Fibroblast of peridontal ligament (primary cell): Measurements from ENCODE around the gene KIF26B.

Source experiments
- DNase-seq: peaks from one replicate; pipeline ENCODE4 v3.0.0-alpha.2; 2010; ENCODE audit errors: extremely low read depth

Gene KIF26B

DNA sequence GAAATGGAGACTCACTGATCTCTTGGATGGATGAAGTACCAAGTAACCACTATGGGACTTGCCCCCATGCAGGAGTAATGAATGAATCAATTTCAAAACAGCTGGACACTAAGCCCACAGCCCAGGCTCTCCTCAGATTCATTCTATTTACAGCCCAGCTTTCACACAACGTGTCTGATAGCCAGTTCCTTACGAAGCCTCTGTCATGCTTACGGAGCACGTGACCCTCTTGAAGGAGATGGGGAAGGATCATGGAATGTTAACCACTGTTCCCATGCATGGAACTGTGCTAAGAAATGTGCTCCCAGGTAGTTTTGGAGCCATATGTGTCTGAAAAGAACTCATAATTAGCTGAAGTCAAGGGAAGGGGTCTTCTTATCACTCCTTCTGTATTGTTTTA is 124.1 kb downstream of the KIF26B start:
- no peak for DNase-seq

DNA sequence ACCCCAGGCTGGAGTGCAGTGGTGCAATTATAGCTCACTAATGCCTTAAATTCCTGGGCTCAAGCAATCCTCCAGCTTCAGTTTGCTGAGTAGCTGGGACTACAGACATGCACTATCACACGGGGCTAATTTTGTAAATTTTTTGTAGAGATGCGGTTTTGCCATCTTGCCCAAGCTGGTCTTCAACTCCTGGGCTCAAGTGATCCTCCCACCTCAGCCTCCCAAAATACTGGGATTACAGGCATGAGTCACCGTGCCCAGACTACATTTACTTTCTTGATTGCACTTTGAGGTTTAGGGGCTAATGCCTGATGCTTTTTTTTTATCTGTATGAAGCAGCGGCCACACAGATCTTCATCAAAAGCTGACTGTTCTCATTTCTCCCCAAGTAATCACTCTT is 124.6 kb downstream of the KIF26B start:
- peak; percentile 40 for DNase-seq

DNA sequence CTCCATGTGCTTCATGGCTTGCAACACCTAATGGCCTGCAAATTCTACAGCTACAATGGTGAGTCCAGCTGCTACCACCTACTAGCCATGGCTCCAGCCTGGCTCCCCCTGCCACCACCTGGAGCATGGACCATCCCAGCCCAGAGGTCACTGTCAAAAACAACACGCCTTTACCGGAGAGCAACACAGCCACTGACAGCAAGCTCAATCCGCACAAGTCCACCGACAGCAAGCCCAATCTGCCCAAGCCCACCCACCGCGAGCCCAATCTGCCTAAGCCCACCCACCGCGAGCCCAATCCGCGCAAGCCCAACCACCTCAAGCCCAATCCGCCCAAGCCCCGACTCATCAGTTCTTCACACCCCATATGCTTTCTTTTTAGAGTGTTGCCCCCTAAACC is 128.2 kb downstream of the KIF26B start:
- no peak for DNase-seq

DNA sequence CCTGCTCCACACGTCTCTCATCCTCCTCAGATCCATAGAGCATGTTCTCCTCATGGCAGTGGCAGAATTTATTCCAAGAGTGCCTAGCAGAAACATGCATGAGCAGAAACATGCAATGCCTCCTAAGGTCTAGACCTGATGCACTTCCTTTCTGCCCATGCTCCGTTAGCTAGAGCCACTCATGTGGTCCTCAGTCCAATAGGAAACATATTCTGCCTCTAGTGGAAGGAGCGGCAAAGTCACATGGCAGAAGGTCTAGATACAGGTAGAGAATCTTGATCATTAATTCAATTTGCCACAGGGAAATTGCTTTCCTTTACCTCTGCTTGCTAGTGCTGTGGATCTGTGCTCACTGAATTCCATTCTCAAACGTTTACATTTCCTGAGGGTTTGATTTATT is 130.4 kb downstream of the KIF26B start:
- no peak for DNase-seq

DNA sequence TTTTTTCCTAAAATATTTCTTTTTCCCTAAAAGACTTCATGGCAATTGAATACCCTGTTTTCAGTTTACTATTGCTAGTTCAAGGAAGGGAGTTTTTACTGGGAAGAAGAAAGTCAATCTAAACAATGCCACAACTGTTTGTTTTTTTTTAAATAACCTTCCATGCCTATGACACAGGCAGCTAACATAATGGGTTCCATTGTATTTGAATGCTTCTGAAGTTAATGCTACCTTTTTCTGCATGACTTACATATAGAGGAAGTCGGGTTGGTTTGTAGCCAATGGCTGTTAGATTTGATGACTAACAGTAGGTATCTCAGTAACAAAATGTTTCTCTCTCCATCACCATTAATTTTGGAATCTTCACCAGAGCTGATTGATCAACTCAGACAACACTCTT is 134.0 kb downstream of the KIF26B start:
- DNase-seq, result no peak

DNA sequence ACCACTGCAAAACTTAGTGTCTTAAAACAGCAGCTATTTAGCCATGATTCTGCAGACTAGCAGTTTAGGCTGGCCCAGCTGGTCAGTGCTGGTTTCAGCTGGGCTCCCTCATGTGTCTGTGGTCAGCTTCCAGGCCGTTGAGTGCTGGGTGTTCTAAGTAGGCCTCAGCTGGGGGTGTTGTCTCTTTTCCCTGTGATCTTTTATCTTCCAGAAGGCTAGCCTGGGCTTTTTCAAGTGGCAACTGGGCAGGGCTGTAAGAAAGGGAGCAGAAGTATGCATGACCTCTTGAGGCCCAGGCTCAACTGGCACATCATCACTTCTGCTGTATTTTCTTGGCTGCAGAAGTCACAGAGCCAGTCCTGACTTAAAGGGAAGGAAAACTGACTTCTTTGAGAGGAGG is 136.1 kb downstream of the KIF26B start:
- peak; percentile 20 for DNase-seq

DNA sequence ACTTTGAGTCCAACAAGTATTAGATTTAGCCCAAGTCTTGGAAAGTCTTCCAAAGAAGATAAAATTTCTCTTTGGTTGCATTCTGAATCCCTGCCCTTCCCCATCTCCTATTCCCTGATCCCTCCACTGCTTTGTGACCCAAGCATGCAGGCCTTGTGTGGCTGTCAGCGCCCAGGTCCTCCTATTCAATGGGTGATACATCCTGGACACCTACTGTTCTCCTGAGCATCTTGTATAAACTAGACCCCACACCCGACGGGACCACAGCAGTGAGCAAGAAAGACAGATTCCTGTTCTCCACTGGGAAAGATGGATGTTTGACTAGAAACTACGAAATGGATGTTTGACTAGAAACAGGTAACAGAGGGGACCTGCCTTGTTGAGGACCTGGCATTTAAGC is 136.6 kb downstream of the KIF26B start:
- no peak for DNase-seq

DNA sequence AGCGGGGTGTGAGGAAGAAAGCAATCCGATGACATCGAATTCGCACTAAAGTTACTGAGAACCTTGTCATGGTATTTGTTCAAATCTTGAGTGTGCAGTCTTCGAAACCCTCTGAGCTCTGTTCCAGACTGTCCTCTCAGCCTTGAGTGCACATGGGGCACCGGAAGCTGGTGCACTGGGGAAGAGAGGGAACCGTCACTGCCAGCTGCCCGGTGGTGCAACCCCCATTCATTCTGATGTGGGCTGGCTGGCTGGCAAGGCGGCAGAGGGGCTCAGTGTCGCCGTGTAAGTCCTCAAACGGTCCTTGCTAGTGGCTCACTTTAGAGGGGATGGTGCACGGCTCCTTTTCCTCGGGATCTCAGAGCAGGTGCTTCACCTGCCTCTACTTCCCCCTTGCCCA is 137.4 kb downstream of the KIF26B start:
- DNase-seq, result no peak

DNA sequence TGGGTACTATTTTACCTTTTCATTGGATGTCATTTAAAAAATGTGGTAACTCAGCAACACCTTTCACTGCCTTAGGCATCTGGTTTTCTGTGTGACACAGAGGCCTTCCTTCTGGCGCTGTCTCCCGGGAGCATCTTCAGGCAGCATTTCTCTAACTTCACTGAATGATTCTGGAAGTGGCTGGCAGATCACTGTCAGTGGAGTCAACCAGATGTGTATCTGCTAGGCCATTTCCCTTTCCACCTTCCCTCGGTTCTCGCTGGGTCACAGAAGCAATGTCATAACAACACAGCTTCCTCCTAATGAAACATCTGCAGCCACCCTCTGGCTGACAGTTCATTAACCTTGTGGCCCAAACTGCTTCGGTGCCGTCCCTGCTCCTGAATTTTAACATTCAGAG is 137.8 kb downstream of the KIF26B start:
- no peak for DNase-seq

DNA sequence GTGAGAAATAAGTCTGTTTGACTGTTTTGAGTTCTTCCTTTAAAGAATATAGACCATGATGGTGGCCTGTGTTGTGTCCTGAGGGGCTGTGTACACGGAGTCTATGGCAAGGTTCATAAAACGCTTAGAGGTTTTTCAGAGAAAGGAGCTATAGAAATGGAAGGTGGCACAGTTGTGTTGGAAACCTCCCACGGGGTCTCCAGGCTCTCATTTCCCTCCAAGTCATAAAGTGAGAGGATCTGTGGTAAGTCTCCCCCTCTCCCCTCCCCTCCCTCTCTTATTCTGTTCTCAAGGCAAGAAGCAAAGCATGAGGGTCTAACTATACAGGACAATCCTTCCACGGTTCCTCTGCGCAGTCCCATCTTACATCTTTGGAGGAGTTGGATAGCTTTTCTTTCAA is 139.2 kb downstream of the KIF26B start:
- no peak for DNase-seq

DNA sequence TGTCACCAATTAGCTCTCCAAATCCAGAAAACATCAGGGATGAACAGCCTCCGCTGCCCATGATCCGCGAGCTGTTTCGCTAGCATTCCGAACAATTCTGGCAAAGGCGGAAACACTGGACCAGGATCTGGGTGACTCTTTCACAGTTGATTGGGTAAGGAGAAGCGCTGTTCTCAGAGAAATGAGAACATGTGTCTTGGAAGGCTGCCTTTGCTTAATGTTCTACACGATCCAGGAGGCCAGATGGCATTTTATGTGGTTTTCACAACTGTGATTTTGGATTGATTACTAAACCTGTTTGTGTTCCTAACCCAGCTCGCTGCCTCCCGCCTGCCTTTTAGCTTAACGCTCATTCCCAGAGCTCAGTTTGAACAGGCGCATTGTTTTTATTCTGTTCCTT is 144.0 kb downstream of the KIF26B start:
- peak; percentile 92 for DNase-seq

DNA sequence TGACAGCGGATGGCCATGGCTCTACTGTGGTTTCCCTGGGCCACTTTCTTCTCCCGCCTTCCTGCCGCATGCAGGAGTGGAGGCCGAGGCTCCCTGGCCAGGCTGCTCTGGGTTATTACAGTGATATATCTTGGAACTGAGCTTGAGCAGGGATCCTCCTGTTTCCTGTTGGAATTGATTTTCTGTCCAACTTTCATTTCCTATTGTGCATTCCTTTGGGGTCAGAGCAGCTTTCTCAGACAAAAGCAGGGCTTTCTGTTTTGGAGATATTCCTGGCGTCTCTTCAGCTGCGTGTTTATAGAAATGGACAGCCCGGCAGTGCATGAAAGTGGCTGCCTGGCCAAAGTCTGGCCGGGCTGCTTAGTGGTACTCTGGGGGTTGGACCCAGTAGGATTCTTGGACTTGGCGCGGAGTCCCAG is 146.4 kb downstream of the KIF26B start:
- DNase-seq, result peak; percentile 82

DNA sequence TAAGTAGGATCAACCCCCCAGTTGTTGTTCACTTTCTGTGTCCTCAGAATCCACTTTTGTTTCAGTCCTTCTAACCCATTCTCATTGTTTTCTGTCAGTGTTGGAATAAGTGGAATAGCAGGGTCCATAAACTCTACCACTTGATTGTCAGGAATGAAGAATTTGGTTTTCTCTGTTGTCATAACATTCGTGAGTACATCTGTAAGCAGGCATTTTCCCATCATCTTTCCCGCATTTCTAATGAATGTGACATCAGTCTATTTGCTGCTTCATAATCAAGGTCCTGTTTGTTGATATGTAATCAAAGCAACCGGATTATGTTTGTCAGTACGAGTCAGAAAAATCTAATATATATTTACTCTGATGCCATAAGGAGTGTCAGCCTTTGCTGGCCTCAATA is 147.1 kb downstream of the KIF26B start:
- peak; percentile 71 for DNase-seq

DNA sequence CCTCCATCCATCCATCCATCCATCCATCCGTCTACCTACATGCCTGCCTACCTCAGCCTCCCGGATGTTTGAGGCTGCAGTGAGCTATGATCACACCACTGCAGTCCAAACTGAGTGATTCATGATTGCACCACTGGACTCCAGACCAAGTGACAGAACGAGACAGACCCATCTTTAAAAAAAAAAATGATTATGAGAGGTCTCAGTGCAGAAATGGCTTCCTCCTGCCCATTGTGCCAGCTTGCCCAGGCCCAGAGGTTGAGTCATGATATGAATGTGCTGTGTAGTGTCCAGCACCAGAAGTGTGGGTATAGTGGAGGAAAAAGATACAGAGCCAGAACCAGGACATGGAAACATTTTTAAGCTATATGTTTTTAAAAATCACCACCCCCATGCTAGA is 149.9 kb downstream of the KIF26B start:
- DNase-seq, result no peak

DNA sequence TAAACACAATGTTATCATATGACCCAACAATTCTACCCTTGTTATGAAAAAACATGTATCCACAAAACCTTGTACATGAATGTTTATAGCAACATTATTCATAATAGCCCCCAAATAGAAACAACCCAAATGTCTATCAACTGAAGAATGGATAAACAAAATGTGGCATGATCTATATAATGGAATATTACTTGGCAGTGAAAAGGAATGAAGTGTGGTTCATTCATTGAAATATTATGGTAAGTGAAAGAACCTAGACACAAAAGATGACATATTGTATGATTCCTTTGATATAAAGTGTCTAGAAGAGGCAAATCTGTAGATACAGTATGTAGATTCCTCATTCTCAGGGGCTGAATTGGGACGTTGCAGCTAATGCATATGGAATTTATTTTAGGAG is 151.2 kb downstream of the KIF26B start:
- no peak for DNase-seq

DNA sequence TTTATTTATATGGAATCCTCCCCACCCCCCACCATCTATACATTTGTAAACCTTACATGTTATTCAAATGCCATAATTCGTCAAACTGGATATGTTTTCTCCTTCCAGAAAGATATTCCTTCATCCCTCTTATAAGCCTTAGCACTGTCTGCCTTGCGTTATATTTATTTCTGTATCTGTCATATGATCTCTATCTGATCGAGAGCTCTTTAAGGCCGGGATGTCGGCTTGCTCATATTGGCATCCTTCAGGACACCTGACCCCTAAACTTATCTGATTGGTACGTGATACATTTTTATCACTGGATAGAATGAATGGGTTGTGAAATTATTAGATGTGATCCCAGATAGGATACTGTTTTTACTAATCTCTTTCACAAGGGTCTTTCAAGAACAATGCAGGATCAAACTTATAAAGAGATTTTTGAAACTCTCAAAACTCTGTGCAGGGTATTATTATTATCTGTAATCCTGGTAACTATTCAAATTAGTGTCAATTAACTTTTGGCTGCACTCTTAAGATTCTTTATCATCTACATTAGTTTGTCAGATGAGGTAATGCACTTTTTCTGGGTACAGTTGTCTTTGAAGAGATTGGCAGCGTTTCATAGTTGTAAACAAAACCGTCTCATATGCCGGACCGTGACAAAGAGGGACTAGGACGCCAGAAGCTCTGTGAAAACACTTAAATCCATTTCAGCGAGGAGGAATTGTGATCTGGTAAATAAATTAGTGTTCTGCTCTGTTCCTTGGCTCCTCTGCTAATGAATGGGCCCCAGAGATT is 152.0 kb downstream of the KIF26B start:
- no peak for DNase-seq

DNA sequence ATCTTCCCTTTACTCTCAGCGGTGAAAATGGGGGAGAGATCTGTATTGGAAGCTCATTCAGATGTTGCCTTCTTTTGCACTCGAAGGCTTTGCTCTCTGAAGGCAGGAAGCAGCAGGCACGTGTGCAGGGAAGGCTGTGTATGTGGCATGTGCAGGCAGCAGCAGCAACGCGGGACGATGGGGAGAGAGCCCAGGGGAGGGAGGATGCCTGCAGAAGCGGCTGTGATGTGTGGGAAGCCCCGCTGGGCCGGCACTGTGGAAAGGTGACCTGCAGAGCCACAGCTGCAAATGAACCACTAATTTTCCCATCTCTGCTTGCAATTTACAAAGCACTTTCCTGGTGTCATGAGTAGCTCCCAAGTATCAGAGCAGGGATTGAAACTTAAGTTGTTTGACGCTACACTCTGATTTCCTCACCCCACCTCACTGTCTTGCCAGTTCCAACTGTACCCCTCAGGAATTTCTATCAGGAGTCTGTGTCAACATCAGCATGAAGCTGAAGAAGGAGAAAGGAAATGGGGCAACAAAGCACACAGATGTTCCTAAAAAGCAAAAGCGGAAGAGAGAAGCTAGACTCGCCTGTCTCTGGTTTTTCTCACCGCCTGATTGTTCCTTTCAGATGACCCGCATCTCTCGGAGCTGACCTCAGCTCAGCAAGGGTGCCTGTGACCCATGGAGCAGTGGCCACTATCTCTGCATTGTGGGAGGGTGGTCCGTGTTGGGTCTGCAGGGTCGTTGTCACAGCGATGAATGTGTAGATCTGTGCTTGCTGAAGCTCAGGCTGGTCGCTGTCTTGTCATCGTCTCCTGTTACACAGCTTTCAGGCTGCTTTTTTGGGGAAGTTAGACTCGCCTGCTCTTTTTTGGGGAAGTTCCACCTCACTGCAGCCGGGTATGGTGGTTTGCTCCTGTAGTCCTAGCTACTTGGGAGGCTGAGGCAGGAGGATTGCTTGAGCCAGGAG is 156.1 kb downstream of the KIF26B start:
- no peak for DNase-seq

DNA sequence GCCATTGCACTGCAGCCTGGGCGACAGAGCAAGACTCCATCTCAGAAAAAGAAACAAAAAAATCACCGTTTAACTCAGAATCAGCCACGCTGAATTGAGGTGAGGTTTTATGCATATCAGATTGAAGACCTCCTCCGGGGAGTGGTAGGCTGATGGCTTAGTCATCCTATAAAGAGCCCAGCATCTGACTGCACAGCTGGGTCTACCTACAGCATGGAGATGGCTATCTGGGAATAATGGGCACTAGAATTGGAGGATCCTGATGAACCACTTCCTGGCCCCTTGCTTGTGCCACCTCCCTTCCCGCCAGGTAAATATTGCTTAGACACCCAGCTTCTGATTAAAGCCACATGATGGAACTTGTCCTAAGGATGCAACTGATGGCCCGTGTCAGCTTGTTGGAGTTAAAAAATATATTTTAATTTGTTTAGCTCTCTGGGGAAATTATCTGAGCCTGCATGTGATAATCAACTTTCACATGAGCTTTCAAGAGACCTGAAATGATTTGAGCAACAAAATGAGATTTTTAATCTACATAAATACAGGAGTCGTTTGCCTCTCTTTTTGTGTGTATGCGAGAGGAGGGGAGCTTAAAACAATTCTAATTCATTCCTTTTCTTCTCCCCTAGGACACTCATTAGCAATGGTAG is 157.2 kb downstream of the KIF26B start:
- no peak for DNase-seq

DNA sequence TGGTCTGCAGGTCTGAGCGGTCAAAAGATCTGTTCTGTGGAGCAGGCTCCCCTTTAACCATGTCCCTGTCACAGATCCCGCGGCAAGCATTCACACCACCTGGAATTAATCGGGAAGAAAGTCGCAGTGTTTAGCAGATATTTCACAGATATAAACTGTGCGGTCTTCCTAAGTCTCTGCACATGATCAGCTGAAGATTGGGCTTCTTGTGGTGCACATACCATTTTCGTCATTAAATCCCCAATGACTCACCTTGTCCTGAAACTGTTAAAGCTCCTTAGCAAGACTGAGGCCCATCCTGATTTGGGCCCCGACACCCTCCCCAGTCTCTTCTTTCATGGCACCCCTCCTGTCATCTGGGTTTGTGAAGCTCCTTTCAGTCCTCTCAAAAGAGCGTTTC is 158.8 kb downstream of the KIF26B start:
- DNase-seq, result no peak

DNA sequence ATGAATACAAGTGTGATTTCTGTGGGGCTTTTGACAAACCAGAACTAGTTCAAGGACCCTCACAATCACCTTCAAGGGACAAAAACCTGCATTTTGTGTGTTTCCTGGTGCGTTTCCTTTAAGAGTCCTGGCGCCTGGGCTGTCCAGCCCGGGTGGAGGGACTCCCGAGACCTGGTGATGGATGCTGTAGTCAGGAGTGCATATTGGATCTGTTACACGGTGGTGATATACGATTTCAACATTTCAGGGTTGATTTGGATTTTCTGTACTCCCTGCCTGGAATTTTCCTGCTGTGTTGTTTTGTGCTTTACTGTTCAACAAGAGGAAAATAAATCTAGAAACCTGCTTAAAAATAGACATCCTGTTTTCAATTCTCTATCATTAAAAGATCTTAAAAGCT is 162.0 kb downstream of the KIF26B start:
- no peak for DNase-seq

DNA sequence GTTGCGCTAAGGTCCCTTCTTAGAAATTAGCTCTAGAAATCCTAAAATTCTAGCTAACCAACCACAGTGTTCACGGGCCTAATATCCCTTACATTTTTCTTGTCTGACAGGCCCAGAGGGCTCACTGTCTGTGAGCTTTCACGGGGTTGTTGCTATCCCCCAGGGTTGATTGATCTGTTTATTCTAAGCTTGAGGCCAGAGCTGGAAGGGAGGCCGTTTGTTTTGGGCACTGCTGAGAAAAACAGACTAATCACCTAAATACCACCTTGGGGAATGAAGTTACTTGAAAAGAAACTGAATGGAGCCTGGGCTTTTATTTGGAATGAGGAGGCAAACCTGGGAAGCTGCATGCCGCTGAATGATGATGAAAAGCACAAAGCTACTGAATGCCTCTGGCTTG is 162.4 kb downstream of the KIF26B start:
- DNase-seq, result no peak

DNA sequence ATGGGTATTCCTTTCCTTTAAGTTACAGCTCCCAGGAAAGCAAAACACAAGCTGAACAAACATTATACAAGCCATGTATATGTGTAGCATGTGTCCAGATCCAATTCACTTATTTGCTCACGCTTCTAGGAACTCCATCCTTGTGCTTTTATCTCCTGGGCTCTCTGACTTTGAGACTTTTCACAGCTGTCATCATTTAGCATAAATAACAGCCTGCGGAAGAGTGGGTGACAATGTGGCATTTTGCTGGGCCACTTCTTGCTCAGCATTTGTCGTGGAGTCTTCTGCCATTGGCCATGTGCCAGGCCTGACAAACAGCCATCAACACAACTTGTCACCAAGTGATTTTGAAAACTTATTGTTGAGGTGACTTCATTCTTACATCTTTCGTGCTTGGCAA is 164.3 kb downstream of the KIF26B start:
- DNase-seq, result no peak

DNA sequence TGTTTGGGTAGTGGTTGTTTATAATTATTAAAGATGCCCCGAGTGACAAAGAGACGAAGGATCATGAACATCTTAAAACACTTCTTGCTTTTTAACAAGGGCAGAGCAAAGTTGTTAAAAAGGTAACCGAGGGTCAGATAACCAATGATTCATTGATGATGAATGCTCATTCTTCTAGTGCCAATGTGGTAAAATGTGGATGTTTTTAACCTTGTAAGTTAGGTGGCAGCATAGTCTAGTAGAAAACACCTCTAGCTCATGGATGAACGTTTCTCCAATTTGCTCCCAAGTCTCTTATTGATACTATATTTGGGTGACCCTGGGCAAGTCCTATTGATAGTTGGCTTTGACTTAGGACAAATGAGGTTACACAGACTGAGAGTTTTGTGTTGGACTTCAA is 167.9 kb downstream of the KIF26B start:
- no peak for DNase-seq
